ACC112 (cell line): ENCODE data around the gene ZBTB22.
"Not testable (repeated sequence)": the region's sequence is repeated elsewhere in the genome, so short reads cannot be mapped to it uniquely, and the experiment has no call there.

Experiments used
- H2AFZ ChIP-seq: fragments of 200-600 bp; sonication (generic); one replicate; pipeline ENCODE4 v1.6.0; 2017; ENCODE audit warnings: antibody characterized with exemption, low read length; ENCODE audit not compliant: unreplicated experiment
- H3K27ac ChIP-seq: fragments of 200-600 bp; sonication (generic); 2 replicates; pipeline ENCODE4 v1.5.1; 2014; ENCODE audit warnings: low read depth, mild to moderate bottlenecking, antibody characterized with exemption, low read length, moderate library complexity
- H3K27me3 ChIP-seq: fragments of 200-600 bp; sonication (generic); 2 replicates; pipeline ENCODE4 v1.6.1; 2014; ENCODE audit warnings: mild to moderate bottlenecking, antibody characterized with exemption, low read length, moderate library complexity, mixed read lengths; ENCODE audit not compliant: insufficient read depth
- H3K36me3 ChIP-seq: fragments of 200-600 bp; sonication (generic); 2 replicates; pipeline ENCODE4 v1.6.1; 2016; ENCODE audit warnings: mild to moderate bottlenecking, antibody characterized with exemption, low read length, moderate library complexity, mixed read lengths; ENCODE audit not compliant: insufficient read depth
- H3K4me1 ChIP-seq: fragments of 200-600 bp; sonication (generic); one replicate; pipeline ENCODE4 v1.6.1; 2016; ENCODE audit warnings: low read length, mixed read lengths; ENCODE audit not compliant: insufficient read depth, unreplicated experiment, control insufficient read depth
- H3K4me3 ChIP-seq: fragments of 200-600 bp; sonication (generic); 2 replicates; pipeline ENCODE4 v1.5.1; 2014; ENCODE audit warnings: mild to moderate bottlenecking, low read depth, low read length
- H3K79me2 ChIP-seq: fragments of 200-600 bp; sonication (generic); one replicate; pipeline ENCODE4 v1.6.0; 2016; ENCODE audit warnings: low read length; ENCODE audit not compliant: control insufficient read depth, unreplicated experiment, insufficient read depth

Gene ZBTB22

GRCh38 chr6:33288141-33288920 is 29.2 kb downstream of the ZBTB22 start:
- no peak overlapping the region for H3K27ac ChIP-seq
- peaks cover 7% of the 10 kb centered on the region; the same call in 1 of the 2 replicates for H3K36me3 ChIP-seq
- H3K79me2 ChIP-seq: peaks cover 32% of the 10 kb centered on the region
- peak overlapping the region; percentile 91 for H2AFZ ChIP-seq
- H3K4me3 ChIP-seq: peak overlapping the region; percentile 97
- no peaks in the 10 kb centered on the region for H3K27me3 ChIP-seq
- H3K4me1 ChIP-seq: peaks cover 10% of the 10 kb centered on the region

- peaks cover 10% of the 10 kb centered on the region for H3K4me1 ChIP-seq
- no peaks in the 10 kb centered on the region for H3K27me3 ChIP-seq
- peaks cover 7% of the 10 kb centered on the region; the same call in 1 of the 2 replicates for H3K36me3 ChIP-seq
- peak overlapping the region; percentile 97; the same call in 1 of the 2 replicates for H3K4me3 ChIP-seq
- H3K79me2 ChIP-seq: peaks cover 32% of the 10 kb centered on the region
- no peak overlapping the region for H2AFZ ChIP-seq
- no peak overlapping the region for H3K27ac ChIP-seq
Measured at GRCh38 chr6:33286946-33287914, 30.3 kb downstream of the ZBTB22 start.

DNA sequence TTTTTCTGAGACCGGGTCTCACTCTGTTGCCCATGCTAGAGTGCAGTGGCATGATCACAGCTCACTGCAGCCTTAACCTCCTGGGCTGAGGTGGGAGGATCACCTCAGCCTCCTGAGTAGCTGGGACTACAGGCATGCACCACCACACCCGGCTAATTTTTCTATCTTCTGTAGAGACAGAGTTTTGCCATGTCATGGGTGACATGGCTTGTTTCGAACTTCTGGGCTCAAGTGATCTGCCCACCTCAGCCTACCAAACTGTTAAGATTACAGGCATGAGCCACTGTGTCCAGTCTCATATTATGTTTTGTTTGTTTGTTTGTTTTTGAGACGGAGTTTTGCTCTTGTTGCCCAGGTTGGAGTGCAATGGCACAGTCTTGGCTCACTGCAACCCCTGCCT is 32.3 kb downstream of the ZBTB22 start:
- not testable (repeated sequence) for H2AFZ ChIP-seq, H3K36me3 ChIP-seq, H3K4me3 ChIP-seq, H3K27ac ChIP-seq, H3K27me3 ChIP-seq, H3K4me1 ChIP-seq
- peaks cover 24% of the 10 kb centered on the region for H3K79me2 ChIP-seq

- H3K27ac ChIP-seq: no peak overlapping the region
- H3K36me3 ChIP-seq: peaks cover 12% of the 10 kb centered on the region; the same call in 1 of the 2 replicates
Measured at GRCh38 chr6:33280539-33280938, 37.0 kb downstream of the ZBTB22 start.

DNA sequence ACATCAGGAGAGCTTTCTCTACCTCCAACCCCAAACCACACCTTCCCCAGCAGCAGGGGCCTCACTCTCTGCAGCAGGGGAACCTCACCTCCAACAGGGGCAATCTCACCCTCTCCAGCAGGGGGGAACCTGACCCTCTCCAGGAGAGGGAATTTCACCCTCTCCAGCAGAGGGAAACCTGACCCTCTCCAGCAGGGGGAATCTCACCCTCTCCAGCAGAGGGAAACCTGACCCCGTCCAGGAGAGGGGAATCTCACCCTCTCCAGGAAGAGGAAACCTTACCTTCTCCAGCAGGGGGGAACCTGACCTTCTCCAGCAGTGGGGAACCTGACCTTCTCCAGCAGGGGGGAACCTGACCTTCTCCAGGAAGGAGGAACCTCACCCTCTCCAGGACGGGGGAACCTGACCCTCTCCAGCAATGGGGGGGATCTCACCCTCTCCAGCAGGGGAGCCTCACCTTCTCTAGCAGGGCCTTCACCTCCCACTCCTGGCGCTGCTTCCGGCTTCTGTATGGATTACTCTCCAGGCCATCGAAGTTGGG is 37.5 kb downstream of the ZBTB22 start:
- H3K27me3 ChIP-seq: no peaks in the 10 kb centered on the region
- no peak overlapping the region for H2AFZ ChIP-seq
- H3K4me3 ChIP-seq: no peak overlapping the region
- H3K36me3 ChIP-seq: peaks cover 16% of the 10 kb centered on the region
- H3K27ac ChIP-seq: no peak overlapping the region
- peaks cover 17% of the 10 kb centered on the region for H3K4me1 ChIP-seq
- H3K79me2 ChIP-seq: peaks cover 6% of the 10 kb centered on the region

More at GRCh38 chr6:33280539-33280938, 37.0 kb downstream of the ZBTB22 start:
- Histone ChIP-seq H3K79me2 (peaks cover under 1% of the 10 kb centered on the region), H3K27me3 (no peaks in the 10 kb centered on the region), H3K4me3 (no peak overlapping the region), H3K4me1 (peaks cover 12% of the 10 kb centered on the region), H2AFZ (no peak overlapping the region)

GRCh38 chr6:33279257-33279695 is 38.3 kb downstream of the ZBTB22 start:
- Histone ChIP-seq H3K4me1 (peaks cover 25% of the 10 kb centered on the region), H3K4me3 (no peak overlapping the region), H2AFZ (no peak overlapping the region), H3K36me3 (peaks cover 17% of the 10 kb centered on the region), H3K27me3 (no peaks in the 10 kb centered on the region), H3K79me2 (peaks cover 13% of the 10 kb centered on the region), H3K27ac (no peak overlapping the region)

DNA sequence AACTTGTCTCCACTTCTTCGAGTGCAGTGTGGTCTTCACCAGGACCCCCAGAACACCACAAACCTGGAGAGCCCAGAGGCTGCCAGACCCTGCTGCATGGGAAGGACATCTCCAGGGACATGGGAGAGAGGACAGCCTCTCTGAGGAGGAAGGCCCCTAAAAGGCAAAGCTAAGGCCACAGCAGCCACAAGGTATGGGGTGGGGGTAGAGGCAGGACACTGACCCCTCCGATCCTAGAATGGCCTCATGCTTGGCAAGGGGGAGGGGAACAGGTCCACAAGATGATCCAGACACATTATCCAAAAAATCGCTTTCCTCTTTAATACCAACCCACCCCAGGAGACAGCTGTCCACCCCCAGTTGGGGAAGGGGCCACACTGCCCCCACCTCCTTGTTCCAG is 38.7 kb downstream of the ZBTB22 start:
- no peak overlapping the region for H3K27ac ChIP-seq
- H3K4me3 ChIP-seq: no peak overlapping the region
- peaks cover 18% of the 10 kb centered on the region for H3K79me2 ChIP-seq
- peaks cover 19% of the 10 kb centered on the region for H3K36me3 ChIP-seq
- no peak overlapping the region for H2AFZ ChIP-seq
- peaks cover 30% of the 10 kb centered on the region for H3K4me1 ChIP-seq
- H3K27me3 ChIP-seq: no peaks in the 10 kb centered on the region

DNA sequence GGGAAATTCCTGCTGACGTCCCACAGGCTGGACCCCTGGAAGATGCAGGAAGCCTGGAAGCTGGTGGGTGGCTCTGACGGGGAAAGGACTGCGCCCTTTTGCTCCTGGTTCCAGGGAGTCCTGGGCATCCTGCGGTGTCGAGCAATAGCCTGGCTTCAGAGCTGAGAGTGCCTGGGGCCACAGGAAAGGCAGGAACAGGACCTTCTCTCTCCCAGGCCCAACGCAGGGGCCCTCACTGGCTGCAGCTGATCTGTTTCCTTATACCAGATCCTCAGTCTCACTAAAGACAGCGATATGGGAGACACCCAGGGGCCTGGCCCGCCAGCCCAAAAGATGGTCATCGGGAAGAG is 39.2 kb downstream of the ZBTB22 start:
- H3K27me3 ChIP-seq: no peaks in the 10 kb centered on the region
- H3K36me3 ChIP-seq: peaks cover 22% of the 10 kb centered on the region
- H2AFZ ChIP-seq: no peak overlapping the region
- no peak overlapping the region for H3K4me3 ChIP-seq
- peaks cover 30% of the 10 kb centered on the region for H3K4me1 ChIP-seq
- peaks cover 23% of the 10 kb centered on the region for H3K79me2 ChIP-seq
- no peak overlapping the region for H3K27ac ChIP-seq

- Histone ChIP-seq H3K27me3 (no peaks in the 10 kb centered on the region), H3K4me3 (peak overlapping the region; percentile 67), H3K79me2 (peaks cover 28% of the 10 kb centered on the region), H3K4me1 (peaks cover 30% of the 10 kb centered on the region), H3K36me3 (peaks cover 28% of the 10 kb centered on the region), H2AFZ (no peak overlapping the region), H3K27ac (peak overlapping the region; percentile 55; the same call in 1 of the 2 replicates)
Measured at GRCh38 chr6:33277663-33278391, 39.7 kb downstream of the ZBTB22 start.
